GM23248 (cell line): ENCODE results near the gene MAML2. TPM values are rescaled to one million over a fixed set of nuclear protein-coding genes. Genes with fewer than 3 reads are reported as not detected.
A peak's percentile ranks its signal among the peaks of the same experiment; 100 is the strongest.

ENCODE experiments used
- DNase-seq: peaks from one replicate; pipeline ENCODE4 v3.0.0-alpha.2; 2015
- H2AFZ ChIP-seq: fragments of 200-600 bp; sonication (generic); 2 replicates; pipeline ENCODE4 v1.6.1; 2016; ENCODE audit warnings: antibody characterized with exemption
- H3F3A ChIP-seq: fragments of 200-600 bp; sonication (generic); 2 replicates; pipeline ENCODE4 v1.6.1; 2016; ENCODE audit warnings: mild to moderate bottlenecking, antibody characterized with exemption, mixed run types; ENCODE audit not compliant: insufficient read depth
- H3K27ac ChIP-seq: fragments of 200-600 bp; sonication (generic); 2 replicates; pipeline ENCODE4 v1.5.1; 2016; ENCODE audit warnings: mild to moderate bottlenecking
- H3K27me3 ChIP-seq: fragments of 200-600 bp; sonication (generic); replicated peaks from 2 replicates; pipeline ENCODE4 v1.6.1; 2016; ENCODE audit warnings: mild to moderate bottlenecking; ENCODE audit not compliant: insufficient read depth
- H3K36me3 ChIP-seq: fragments of 200-600 bp; sonication (generic); 2 replicates; pipeline ENCODE4 v1.6.1; 2016; ENCODE audit warnings: low read depth, mild to moderate bottlenecking
- H3K4me1 ChIP-seq: fragments of 200-600 bp; sonication (generic); 2 replicates; pipeline ENCODE4 v1.6.1; 2016; ENCODE audit warnings: mild to moderate bottlenecking; ENCODE audit not compliant: insufficient read depth
- H3K4me2 ChIP-seq: fragments of 200-600 bp; sonication (generic); one replicate; pipeline ENCODE4 v1.6.1; 2016; ENCODE audit warnings: mild to moderate bottlenecking; ENCODE audit not compliant: unreplicated experiment
- H3K4me3 ChIP-seq: fragments of 200-600 bp; sonication (generic); 2 replicates; pipeline ENCODE4 v1.5.1; 2016; ENCODE audit warnings: mild to moderate bottlenecking
- H3K79me2 ChIP-seq: fragments of 200-600 bp; sonication (generic); 2 replicates; pipeline ENCODE4 v1.6.1; 2016; ENCODE audit warnings: mild to moderate bottlenecking; ENCODE audit not compliant: insufficient read depth
- H3K9ac ChIP-seq: fragments of 200-600 bp; sonication (generic); 2 replicates; pipeline ENCODE4 v1.6.1; 2016; ENCODE audit warnings: mild to moderate bottlenecking
- H3K9me2 ChIP-seq: fragments of 200-600 bp; sonication (generic); 2 replicates; pipeline ENCODE4 v1.6.1; 2016; ENCODE audit warnings: mixed run types, mild to moderate bottlenecking, moderate library complexity; ENCODE audit not compliant: insufficient read depth
- H3K9me3 ChIP-seq: fragments of 200-600 bp; sonication (generic); one replicate; pipeline ENCODE4 v1.6.1; 2017; ENCODE audit warnings: low read depth
- H4K20me1 ChIP-seq: fragments of 200-600 bp; sonication (generic); 2 replicates; pipeline ENCODE4 v1.6.0; 2016; ENCODE audit not compliant: insufficient read depth
- EZH2 ChIP-seq: fragments of 200-600 bp; sonication (generic); IDR thresholded peaks from 2 replicates; pipeline ENCODE4 v1.6.1; 2018; ENCODE audit warnings: antibody characterized with exemption, mild to moderate bottlenecking; ENCODE audit not compliant: insufficient read depth, poor library complexity, severe bottlenecking
- EZH2phosphoT487 ChIP-seq: fragments of 200-600 bp; sonication (generic); IDR thresholded peaks from 2 replicates; pipeline ENCODE4 v1.6.1; 2018; ENCODE audit warnings: antibody characterized with exemption, moderate library complexity, mild to moderate bottlenecking, low read depth; ENCODE audit not compliant: insufficient read depth
- WGBS, 2 experiments: methylation state at CpG; one replicate each; pipeline ENCODE4 v1.1.6; 2015 to 2017; ENCODE audit warnings: low lambda C conversion rate in 2 of 2, low coverage in 1 of 2; ENCODE audit errors: missing lambda C conversion rate in 2 of 2; 5-methylcytosine and 5-hydroxymethylcytosine counted together
- in situ Hi-C: fragments of 300-500 bp; cut with MboI; formaldehyde crosslinking; loops from 2 replicates; pipeline ENCODE4 v1.15.0; 2020
- polyA plus RNA-seq: library from polyadenylated mRNA; unstranded; fragments of >200 nt; fragmentation: Nextera tagmentation; extraction: Ambion mirVana; gene quantifications from 2 replicates; pipeline ENCODE4 v1.2.1, GENCODE V29; 2016
- total RNA-seq: library from RNA; depleted of rRNA; stranded (reverse); fragments of >200 nt; shearing (Covaris generic); gene quantifications from 2 replicates; pipeline ENCODE4 v1.2.3, GENCODE V29; 2014

Gene MAML2
- total and polyA plus RNA-seq, 2 experiments from 2014 or later, result 7.4 to 23.7 TPM

- TF ChIP-seq EZH2phosphoT487, result no peak
- TF ChIP-seq EZH2, result no peak
- Histone ChIP-seq H3K27ac (peak overlapping the region; percentile 81), H3K36me3 (no peaks in the 10 kb centered on the region), H3K79me2 (peaks cover 69% of the 10 kb centered on the region), H3K9me2 (0 out of 2 replicates have a peak, but pooled peaks cover 4% of the 10 kb centered on the region), H3K4me1 (peaks cover 41% of the 10 kb centered on the region), H3K27me3 (no peaks in the 10 kb centered on the region), H4K20me1 (no peaks in the 10 kb centered on the region), H2AFZ (no peak overlapping the region), H3K4me3 (0 out of 2 replicates have a peak overlapping the region, but pooled peaks have one; percentile 12), H3K9me3 (no peaks in the 10 kb centered on the region), H3F3A (peaks cover 21% of the 10 kb centered on the region), H3K4me2 (peak overlapping the region; percentile 46), H3K9ac (peak overlapping the region; percentile 63)
- in situ Hi-C loops, result no loop called here
- WGBS, 2 experiments, result 39% methylated on average over 8 of the region's 8 CpGs
- peak; percentile 34 for DNase-seq
These were observed 343.1 kb downstream of the MAML2 start for GRCh38 chr11:95999711-96000406.

- Histone ChIP-seq H3K27me3 (no peaks in the 10 kb centered on the region), H3K4me3 (no peak overlapping the region), H3K9me2 (no peaks in the 10 kb centered on the region), H3K9me3 (no peaks in the 10 kb centered on the region), H3F3A (peaks cover 15% of the 10 kb centered on the region), H3K9ac (no peak overlapping the region), H3K4me1 (peaks cover 37% of the 10 kb centered on the region), H3K4me2 (no peak overlapping the region), H3K27ac (peak overlapping the region; percentile 10; the same call in 1 of the 2 replicates), H4K20me1 (no peaks in the 10 kb centered on the region), H2AFZ (no peak overlapping the region), H3K36me3 (no peaks in the 10 kb centered on the region), H3K79me2 (peaks cover 69% of the 10 kb centered on the region)
- 24 to 26% methylated on average over 4 of the region's 4 CpGs for WGBS, 2 experiments
- peak; percentile 39 for DNase-seq
- no peak for TF ChIP-seq EZH2
- TF ChIP-seq EZH2phosphoT487, result no peak
- in situ Hi-C loops, result no loop called here
These were observed 346.3 kb downstream of the MAML2 start for GRCh38 chr11:95996621-95997235.

- Histone ChIP-seq H3K4me3 (no peak overlapping the region), H3K27me3 (no peaks in the 10 kb centered on the region), H3K9me2 (no peaks in the 10 kb centered on the region), H2AFZ (no peak overlapping the region), H4K20me1 (no peaks in the 10 kb centered on the region), H3K4me2 (no peak overlapping the region), H3K4me1 (peaks cover 31% of the 10 kb centered on the region), H3K27ac (no peak overlapping the region), H3K9me3 (no peaks in the 10 kb centered on the region), H3K9ac (no peak overlapping the region), H3K36me3 (0 out of 2 replicates have a peak, but pooled peaks cover 3% of the 10 kb centered on the region), H3K79me2 (peaks cover 53% of the 10 kb centered on the region), H3F3A (peaks cover 12% of the 10 kb centered on the region)
- 97 to 98% methylated on average over 4 of the region's 4 CpGs for WGBS, 2 experiments
- in situ Hi-C loops, result no loop called here
- DNase-seq, result no peak
- TF ChIP-seq EZH2 (no peak), EZH2phosphoT487 (no peak)
These were observed 348.7 kb downstream of the MAML2 start for GRCh38 chr11:95994329-95994728.

GRCh38 chr11:95993438-95994298, 349.3 kb downstream of the MAML2 start:
- Histone ChIP-seq H3K4me2 (no peak overlapping the region), H3K27ac (no peak overlapping the region)

More at GRCh38 chr11:95993438-95994298, 349.3 kb downstream of the MAML2 start:
- Histone ChIP-seq H3K9me3 (no peaks in the 10 kb centered on the region), H3K4me1 (peaks cover 26% of the 10 kb centered on the region), H3F3A (peaks cover 12% of the 10 kb centered on the region), H3K9ac (no peak overlapping the region), H3K36me3 (0 out of 2 replicates have a peak, but pooled peaks cover 3% of the 10 kb centered on the region), H2AFZ (no peak overlapping the region), H3K4me3 (no peak overlapping the region), H3K9me2 (no peaks in the 10 kb centered on the region), H4K20me1 (no peaks in the 10 kb centered on the region), H3K79me2 (peaks cover 46% of the 10 kb centered on the region), H3K27me3 (no peaks in the 10 kb centered on the region)
- TF ChIP-seq EZH2phosphoT487 (no peak), EZH2 (no peak)
- WGBS, 2 experiments, result 92% methylated on average over 10 of the region's 10 CpGs
- DNase-seq, result no peak
- in situ Hi-C loops, result no loop called here
